ENCODE data around the gene PTGS1.

Gene PTGS1

GRCh38 chr9:122367774-122368460 is 2.9 kb upstream of the PTGS1 start:
- TF ChIP-seq CTCF (IDR thresholded peaks at IDR 0.05; ENCODE audit: low read depth, low read length) = no peak
- DNase-seq (ENCODE audit: extremely low read depth, low read depth) = no peak

- no peak for DNase-seq (ENCODE audit: extremely low read depth, low read depth)
- no peak for TF ChIP-seq CTCF (IDR thresholded peaks at IDR 0.05; ENCODE audit: low read depth, low read length)
These were observed 2.2 kb upstream of the PTGS1 start for GRCh38 chr9:122368642-122369041.

- no peak for DNase-seq (ENCODE audit: extremely low read depth, low read depth)
- no peak for TF ChIP-seq CTCF (IDR thresholded peaks at IDR 0.05; ENCODE audit: low read depth, low read length)
These were observed 521 bp upstream of the PTGS1 start for GRCh38 chr9:122370303-122370702.

GRCh38 chr9:122371846-122372245 is 1.0 kb downstream of the PTGS1 start:
- DNase-seq (ENCODE audit: extremely low read depth, low read depth) = no peak
- TF ChIP-seq CTCF (IDR thresholded peaks at IDR 0.05; ENCODE audit: low read depth, low read length) = no peak

GRCh38 chr9:122372856-122373845 is 2.3 kb downstream of the PTGS1 start:
- no peak for TF ChIP-seq CTCF (IDR thresholded peaks at IDR 0.05; ENCODE audit: low read depth, low read length)
- no peak for DNase-seq (ENCODE audit: extremely low read depth, low read depth)

GRCh38 chr9:122374885-122375420 is 4.1 kb downstream of the PTGS1 start:
- TF ChIP-seq CTCF (IDR thresholded peaks at IDR 0.05; ENCODE audit: low read depth, low read length) = no peak
- DNase-seq (ENCODE audit: extremely low read depth, low read depth) = peak; percentile 52

- DNase-seq (ENCODE audit: extremely low read depth, low read depth) = no peak
- TF ChIP-seq CTCF (IDR thresholded peaks at IDR 0.05; ENCODE audit: low read depth, low read length) = no peak
These were observed 6.0 kb downstream of the PTGS1 start for GRCh38 chr9:122376796-122377195.
